ENCODE results near the gene BCL2L1. TPM values are rescaled to one million over a fixed set of nuclear protein-coding genes. Genes with fewer than 3 reads are reported as not detected.
"Not testable (repeated sequence)": the region's sequence is repeated elsewhere in the genome, so short reads cannot be mapped to it uniquely, and the experiment has no call there.

The BCL2L1 gene
- total RNA-seq, 1 experiment from 2014 or later, result 81.5 TPM

DNA sequence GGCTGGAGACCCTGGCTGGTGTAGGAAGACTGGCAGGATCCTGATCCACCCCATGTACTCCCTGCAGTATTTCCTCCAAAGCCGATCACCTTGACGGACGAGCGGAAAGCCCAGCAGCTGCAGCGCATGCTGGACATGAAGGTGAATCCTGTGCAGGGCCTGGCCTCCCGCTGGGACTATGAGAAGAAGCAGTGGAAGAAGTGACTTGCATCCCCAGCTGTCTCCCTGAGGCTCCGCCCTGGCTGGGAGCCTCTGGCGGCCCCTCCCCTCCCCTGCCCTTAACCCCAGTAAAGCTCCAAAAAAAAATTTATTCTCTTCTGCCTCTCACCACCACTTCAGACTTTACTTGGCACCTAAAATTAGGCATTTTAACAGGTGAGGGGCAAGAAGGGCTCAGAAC lies 78.0 kb downstream of the BCL2L1 start:
- in situ Hi-C loops (cut with HindIII; ENCODE audit: low pct_unique_long_range_greater_than_20kb, low sequenced_read_pairs), result no loop called here
- no peak for DNase-seq (ENCODE audit: low read depth, low spot score)

DNA sequence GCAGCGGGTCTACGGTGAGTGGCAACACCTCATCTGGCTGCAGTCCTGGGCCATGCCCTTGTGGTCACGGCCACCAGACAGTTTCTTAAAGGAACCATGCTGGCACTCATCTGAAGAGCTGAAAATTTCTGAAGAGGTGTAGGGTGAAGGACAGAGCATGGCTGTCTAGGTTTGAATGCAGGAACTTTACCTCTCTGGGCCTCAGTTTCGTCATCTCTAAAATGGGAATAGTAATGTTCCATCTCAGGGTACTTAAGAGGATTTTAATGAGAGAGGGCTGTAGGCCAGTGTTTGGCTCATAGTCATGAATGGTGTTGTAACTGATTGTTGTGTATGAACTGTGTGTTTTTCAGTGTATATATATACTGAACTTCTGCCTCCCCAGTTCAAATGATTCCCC lies 79.1 kb downstream of the BCL2L1 start:
- DNase-seq (ENCODE audit: low read depth, low spot score), result no peak
- in situ Hi-C loops (cut with HindIII; ENCODE audit: low pct_unique_long_range_greater_than_20kb, low sequenced_read_pairs), result no loop called here

DNA sequence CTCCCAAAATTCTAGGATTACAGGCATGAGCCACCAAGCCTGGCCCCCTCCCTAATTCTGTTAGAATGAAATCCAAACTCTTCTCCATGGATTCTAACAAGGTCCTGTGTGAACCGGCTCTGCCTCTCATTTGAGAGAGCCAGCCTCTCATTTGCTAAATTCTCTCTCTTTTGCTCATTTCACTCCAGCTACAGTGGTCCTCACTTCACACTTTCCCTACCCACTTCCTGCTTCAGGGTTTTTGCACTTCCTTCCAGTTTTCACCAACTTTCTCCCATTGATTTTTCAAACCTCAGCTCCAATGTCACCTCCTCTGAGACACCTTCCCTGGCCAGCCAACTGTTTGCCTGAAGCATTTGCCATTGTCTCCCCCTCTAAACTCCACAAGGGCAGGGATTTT lies 79.8 kb downstream of the BCL2L1 start:
- DNase-seq (ENCODE audit: low read depth, low spot score), result no peak
- in situ Hi-C loops (cut with HindIII; ENCODE audit: low pct_unique_long_range_greater_than_20kb, low sequenced_read_pairs), result no loop called here

DNA sequence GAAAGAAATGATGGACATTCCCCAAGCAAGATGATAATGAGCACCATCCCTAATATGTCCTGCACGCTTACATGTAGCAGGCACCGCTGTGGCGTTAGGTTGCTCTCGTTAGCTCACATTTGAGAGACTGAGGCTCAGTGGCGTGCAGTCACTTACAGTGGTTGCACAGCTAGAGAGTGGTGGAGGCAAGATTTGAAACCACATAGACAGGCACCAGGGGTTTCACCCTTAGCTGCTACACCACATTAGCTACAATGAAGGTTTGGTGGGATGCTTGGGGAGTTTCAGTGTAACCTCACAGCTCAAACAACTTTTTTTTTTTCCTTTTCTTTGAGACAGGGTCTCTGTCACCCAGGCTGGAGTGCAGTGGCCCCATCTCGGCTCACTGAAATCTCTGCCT lies 81.3 kb downstream of the BCL2L1 start:
- no peak for DNase-seq (ENCODE audit: low read depth, low spot score)
- in situ Hi-C loops (cut with HindIII; ENCODE audit: low pct_unique_long_range_greater_than_20kb, low sequenced_read_pairs), result no loop called here

DNA sequence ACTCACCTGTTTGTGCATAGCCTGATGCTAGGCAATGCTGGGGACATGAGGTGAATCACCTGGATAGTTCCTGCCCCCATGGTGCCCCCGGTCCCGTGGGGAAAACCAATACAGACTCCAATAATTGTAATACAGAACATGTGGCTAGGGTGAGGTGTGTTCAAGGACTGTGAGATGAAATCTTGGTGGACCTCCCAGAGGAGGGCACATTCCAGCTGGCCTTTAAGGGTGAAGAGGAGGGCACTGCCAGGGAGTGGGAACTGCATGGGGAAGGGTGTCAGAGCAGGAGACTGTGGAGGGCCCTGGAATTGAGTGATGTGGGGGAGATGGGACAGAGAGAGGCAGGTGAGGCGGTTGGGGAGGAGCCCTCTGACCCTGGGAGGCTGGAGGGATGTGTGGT lies 82.4 kb downstream of the BCL2L1 start:
- in situ Hi-C loops (cut with HindIII; ENCODE audit: low pct_unique_long_range_greater_than_20kb, low sequenced_read_pairs), result no loop called here
- no peak for DNase-seq (ENCODE audit: low read depth, low spot score)

DNA sequence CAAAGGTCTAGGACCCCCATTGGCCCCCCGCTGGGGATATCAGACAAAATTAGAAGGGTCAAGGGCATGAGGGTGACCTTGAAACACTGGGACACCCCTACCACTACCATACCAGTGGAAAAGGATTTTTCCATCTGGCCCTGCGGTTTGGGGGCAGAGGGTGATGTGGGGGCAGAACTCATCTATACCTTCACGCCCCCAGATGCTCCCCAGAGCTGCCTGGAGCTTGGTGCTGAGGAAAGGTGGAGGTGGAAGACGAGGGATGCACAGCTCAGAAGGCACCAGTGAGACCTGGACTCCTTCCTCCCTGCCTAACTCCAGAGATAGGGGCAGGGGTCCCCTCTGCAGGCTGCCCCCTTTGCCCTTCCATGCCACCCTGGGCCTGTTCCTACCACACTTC lies 83.9 kb downstream of the BCL2L1 start:
- in situ Hi-C loops (cut with HindIII; ENCODE audit: low pct_unique_long_range_greater_than_20kb, low sequenced_read_pairs), result no loop called here
- DNase-seq (ENCODE audit: low read depth, low spot score), result no peak

DNA sequence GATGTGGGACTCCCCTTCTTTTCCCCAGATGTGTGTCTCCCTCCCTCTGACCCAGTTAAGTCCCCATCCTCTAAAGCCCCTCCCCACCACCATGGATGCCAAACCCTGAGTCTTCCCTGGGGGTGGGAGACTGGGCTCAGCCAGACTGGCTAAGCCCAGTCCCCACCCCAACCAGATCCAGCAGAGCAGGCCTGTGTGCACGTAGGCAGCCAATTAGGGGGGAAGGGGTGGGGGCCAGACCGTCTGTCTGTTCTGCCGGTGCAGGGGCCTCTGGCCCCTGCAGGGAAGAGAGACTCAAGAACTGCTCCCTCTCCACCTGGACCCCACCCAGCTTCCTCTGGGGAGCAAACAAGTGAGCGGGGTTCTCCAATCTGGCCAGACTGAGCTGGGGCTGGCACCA lies 84.4 kb downstream of the BCL2L1 start:
- in situ Hi-C loops (cut with HindIII; ENCODE audit: low pct_unique_long_range_greater_than_20kb, low sequenced_read_pairs), result no loop called here
- no peak for DNase-seq (ENCODE audit: low read depth, low spot score)

DNA sequence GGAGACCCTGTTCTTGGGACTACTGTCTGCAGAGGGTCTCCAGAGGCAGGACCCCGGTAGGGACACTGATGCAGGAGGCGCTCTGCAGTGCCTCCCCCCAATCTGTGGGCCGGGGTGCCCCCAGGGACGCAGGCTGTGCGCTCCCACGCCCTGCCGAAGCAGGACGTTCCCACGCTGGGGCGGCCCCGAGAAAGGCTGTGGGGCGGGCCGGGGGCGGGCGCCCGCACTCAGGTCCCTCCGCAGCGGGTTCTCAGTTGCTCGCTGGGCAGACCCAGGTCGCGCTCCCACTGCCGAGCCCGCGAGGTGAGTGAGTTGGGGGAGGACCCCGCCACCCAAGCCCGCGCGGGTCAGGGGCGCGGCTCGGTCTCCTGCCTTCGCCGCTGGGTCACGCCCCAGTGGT lies 85.0 kb downstream of the BCL2L1 start, which contains the start of gene COX4I2:
COX4I2 (plus strand) TSS at position 253 of the 400 bp plus-strand sequence. CDS start 1,106 bp downstream, outside the sequence.
- in situ Hi-C loops (cut with HindIII; ENCODE audit: low pct_unique_long_range_greater_than_20kb, low sequenced_read_pairs), result no loop called here
- no peak for DNase-seq (ENCODE audit: low read depth, low spot score)

DNA sequence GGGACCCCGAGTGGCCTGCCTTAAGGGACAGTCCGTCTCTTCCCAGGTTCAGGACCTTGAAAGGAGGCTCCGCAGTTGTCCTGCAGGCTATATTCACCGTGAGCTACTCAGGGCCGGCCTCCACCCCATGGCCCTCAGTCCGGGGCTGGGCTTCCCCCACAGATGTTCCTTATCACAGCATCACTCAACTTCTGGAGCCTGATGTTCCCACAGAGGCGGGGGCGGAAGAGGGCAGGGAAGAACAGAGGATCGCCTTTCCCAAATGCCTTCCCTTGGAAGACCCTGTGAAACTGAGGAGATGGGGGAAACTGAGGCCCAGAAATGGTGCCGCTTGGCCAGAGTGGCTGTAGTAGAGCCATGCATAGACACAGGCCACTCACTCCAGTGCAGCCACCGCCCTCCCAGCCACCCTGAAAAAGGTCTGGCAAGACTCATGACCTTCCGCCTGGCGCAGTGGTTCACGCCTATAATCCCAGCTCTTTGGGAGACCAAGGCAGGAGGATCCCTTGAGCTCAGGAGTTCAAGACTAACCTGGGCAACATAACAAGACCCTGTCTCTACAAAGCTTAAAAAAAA lies 89.2 kb downstream of the BCL2L1 start:
- DNase-seq (ENCODE audit: low read depth, low spot score), result no peak
- in situ Hi-C loops (cut with HindIII; ENCODE audit: low pct_unique_long_range_greater_than_20kb, low sequenced_read_pairs), result no loop called here

DNA sequence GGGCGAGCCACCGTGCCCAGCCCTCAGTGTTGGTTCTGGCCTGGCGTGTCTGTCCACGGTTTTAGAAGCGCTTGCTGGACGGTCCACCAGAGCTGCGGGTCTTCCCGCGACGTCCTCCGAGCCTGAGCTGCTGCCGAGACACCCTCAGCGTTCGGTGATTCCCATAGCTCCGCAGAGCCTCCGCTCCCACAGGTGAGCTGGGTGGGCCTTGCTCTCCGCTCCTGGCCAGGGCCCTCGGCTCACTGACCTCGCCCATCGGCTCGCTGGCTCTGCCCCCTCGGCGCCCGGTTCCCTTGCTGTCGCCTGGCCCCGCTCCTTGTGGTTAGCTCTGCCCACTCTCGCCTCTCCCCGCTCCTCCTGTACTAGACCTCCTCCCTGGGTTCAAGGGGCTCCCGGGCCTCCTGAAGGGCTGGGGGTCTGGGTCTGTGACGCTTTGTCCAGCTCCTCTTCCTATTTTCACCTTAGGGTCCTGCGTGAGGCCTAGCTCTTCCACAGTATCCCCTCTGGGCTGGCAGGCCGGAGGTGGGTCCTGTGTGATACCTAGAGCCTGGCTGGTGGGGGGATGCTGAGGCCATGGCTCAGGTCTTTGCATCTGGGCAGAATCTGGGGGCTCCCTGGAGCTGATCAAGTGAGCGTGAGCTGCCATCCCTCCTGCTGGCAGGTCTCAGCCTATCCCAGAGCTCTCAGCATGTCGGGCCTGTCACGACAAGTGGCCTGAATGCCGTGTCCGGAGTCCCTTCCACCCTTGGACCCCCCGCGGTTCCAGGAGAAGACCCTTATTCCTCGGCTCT lies 89.9 kb downstream of the BCL2L1 start:
- DNase-seq (ENCODE audit: low read depth, low spot score), result no peak
- in situ Hi-C loops (cut with HindIII; ENCODE audit: low pct_unique_long_range_greater_than_20kb, low sequenced_read_pairs), result no loop called here

DNA sequence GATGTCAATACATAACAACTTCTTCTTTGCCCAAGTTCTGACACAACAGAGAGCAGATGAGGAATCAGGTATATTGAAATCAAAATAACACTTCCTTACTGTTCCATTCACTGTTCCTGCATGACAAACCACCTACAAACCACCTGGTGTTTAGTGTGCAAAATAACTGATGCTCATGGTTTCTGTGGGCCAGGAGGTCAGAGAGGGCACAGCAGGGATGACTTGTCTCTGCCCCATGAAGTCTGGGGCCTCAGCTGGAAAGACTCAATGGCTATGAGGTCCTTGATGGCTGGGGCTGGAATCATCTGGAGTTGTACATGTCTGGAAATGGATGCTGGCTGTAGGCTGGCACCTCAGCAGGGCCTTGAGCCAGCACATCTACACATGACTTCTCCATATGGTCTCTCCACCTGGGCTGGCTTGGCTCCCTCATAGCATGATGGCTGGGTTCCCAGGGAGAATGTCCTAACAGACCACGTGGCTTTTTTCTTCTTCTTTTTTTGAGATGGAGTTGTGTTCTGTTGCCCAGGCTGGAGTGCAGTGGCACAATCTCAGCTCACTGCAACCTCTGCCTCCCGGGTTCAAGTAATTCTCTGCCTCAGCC lies 92.4 kb downstream of the BCL2L1 start:
- DNase-seq (ENCODE audit: low read depth, low spot score), result no peak
- in situ Hi-C loops (cut with HindIII; ENCODE audit: low pct_unique_long_range_greater_than_20kb, low sequenced_read_pairs), result no loop called here

DNA sequence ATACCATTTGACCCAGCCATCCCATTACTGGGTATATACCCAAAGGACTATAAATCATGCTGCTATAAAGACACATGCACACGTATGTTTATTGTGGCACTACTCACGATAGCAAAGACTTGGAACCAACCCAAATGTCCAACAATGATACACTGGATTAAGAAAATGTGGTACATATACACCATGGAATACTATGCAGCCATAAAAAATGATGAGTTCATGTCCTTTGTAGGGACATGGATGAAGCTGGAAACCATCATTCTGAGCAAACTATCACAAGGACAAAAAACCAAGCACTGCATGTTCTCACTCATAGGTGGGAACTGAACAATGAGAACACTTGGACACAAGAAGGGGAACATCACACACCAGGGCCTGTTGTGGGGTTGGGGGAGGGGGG lies 94.6 kb downstream of the BCL2L1 start:
- in situ Hi-C loops (cut with HindIII; ENCODE audit: low pct_unique_long_range_greater_than_20kb, low sequenced_read_pairs); DNase-seq (ENCODE audit: low read depth, low spot score): not testable (repeated sequence)

DNA sequence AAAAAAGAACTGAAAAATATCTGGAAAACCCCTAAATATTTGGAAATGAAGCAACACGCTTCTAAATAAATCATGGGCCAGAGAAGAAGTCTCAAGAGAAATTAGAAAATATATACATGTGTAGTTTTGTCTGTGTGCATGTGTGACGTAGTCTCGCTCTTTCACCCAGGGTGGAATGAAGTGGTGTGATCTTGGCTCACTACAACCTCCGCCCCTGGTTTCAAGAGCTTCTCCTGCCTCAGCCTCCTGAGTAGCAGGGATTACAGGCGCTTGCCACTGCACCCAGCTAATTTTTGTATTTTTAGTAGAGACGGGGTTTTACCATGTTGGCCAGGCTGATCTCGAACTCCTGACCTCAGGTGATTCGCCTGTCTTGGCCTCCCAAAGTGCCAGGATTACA lies 96.1 kb downstream of the BCL2L1 start:
- in situ Hi-C loops (cut with HindIII; ENCODE audit: low pct_unique_long_range_greater_than_20kb, low sequenced_read_pairs); DNase-seq (ENCODE audit: low read depth, low spot score): not testable (repeated sequence)

DNA sequence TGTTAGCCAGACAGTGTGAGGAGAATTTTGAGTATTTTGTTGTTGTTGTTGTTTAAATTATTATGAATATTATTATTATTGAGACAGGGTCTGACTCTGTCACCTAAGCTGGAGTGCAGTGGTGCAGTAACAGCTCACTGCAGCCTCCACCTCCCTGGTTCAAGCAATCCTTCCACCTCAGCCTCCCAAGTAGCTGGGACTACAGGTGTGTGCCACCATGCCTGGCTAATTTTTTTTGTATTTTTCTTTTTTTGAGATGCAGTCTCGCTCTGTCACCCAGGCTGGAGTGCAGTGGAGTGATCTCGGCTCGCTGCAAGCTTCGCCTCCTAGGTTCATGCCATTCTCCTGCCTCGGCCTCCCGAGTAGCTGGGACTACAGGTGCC lies 99.6 kb downstream of the BCL2L1 start:
- DNase-seq (ENCODE audit: low read depth, low spot score); in situ Hi-C loops (cut with HindIII; ENCODE audit: low pct_unique_long_range_greater_than_20kb, low sequenced_read_pairs): not testable (repeated sequence)

DNA sequence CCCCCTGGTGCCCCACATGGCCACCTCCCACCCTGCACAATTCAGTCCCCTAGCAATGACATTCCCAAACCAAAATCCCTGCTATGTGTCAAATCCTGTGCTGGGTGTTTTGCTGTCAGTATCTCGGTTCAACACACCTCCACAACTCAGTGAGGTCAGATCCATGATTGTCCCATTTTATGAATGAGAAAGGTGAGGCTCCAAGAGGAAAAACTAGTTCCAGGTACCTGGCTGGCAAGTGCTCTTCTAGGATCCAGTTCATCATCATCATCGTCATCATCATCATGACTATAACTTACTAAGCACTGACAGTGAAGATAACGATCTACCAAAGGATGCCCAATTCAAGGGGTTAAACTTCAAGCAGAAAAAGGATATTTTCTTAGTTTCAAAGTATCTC lies 102.4 kb downstream of the BCL2L1 start:
- in situ Hi-C loops (cut with HindIII; ENCODE audit: low pct_unique_long_range_greater_than_20kb, low sequenced_read_pairs), result no loop called here
- DNase-seq (ENCODE audit: low read depth, low spot score), result no peak

DNA sequence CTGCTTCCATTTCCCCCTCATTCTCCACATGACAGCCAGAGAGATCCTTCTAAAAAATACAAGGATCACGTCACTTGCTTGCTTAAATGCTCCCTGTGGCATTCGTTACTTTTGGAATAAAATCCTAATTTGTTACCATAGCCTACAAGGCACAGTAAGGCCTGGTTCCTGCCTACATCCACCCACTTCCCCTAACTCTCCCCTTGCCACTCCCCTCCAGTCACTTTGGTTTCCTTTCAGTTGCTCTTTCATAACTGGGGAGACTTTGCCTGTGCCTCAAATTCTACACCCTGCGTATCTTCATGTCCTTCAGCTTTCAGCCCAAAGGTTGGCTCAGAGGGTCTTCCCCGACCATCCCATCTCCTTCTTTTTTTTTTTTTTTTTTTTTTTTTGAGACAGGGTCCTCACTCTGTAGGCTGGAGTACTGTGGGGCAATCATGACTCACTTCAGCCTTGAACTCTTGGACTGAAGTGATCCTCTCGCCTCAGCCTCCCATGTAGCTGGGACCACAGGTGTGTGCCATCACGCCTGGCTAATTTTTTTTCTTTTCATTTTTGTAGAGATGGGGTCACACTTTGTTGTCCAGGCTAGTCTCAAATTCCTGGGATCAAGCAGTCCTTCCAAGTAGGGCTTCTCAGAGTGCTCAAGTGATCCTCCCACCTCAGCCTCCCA lies 105.1 kb downstream of the BCL2L1 start:
- DNase-seq (ENCODE audit: low read depth, low spot score), result no peak
- in situ Hi-C loops (cut with HindIII; ENCODE audit: low pct_unique_long_range_greater_than_20kb, low sequenced_read_pairs), result no loop called here

DNA sequence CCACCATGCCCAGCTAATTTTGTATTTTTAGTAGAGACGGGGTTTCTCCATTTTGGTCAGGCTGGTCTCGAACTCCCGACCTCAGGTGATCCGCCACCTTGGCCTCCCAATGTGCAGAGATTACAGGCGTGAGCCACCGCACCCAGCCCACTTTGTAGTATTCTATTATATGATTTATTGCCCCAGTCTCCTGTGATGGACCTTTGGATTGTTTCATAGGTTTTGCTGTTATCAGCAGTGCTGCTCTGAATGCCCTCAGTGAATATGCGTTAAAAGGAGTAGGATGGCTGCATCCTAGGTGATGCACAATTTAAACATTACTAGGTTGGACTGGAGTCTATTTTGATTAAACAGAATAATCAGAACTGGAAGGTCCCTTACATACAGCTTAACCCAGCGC lies 107.3 kb downstream of the BCL2L1 start:
- DNase-seq (ENCODE audit: low read depth, low spot score), result no peak
- in situ Hi-C loops (cut with HindIII; ENCODE audit: low pct_unique_long_range_greater_than_20kb, low sequenced_read_pairs), result no loop called here

Data from SK-MEL-5 (cell line).